Neural progenitor cell (in vitro differentiated cells): ENCODE data around the gene CD300A. TPM values are rescaled to one million over a fixed set of nuclear protein-coding genes. Genes with fewer than 3 reads are reported as not detected.
A peak's percentile ranks its signal among the peaks of the same experiment; 100 is the strongest.

ENCODE experiments used
- DNase-seq: peaks from one replicate; pipeline ENCODE4 v3.0.0-alpha.2; 2016; ENCODE audit warnings: low spot score
- H2AFZ ChIP-seq: fragments of 200-600 bp; sonication (generic); replicated peaks from 2 replicates; pipeline ENCODE4 v1.6.1; 2016; ENCODE audit warnings: antibody characterized with exemption
- H3F3A ChIP-seq: fragments of 200-600 bp; sonication (generic); 2 replicates; pipeline ENCODE4 v1.6.1; 2016; ENCODE audit warnings: antibody characterized with exemption, low read depth
- H3K27ac ChIP-seq: fragments of 200-600 bp; sonication (generic); 2 replicates; pipeline ENCODE4 v1.5.1; 2016; ENCODE audit warnings: mild to moderate bottlenecking
- H3K27me3 ChIP-seq: fragments of 200-600 bp; sonication (generic); 2 replicates; pipeline ENCODE4 v1.6.1; 2016; ENCODE audit warnings: mild to moderate bottlenecking, moderate library complexity
- H3K36me3 ChIP-seq: fragments of 200-600 bp; sonication (generic); 2 replicates; pipeline ENCODE4 v1.5.1; 2016
- H3K4me1 ChIP-seq: fragments of 200-600 bp; sonication (generic); 2 replicates; pipeline ENCODE4 v1.6.1; 2016; ENCODE audit warnings: mixed run types
- H3K4me2 ChIP-seq: fragments of 200-600 bp; sonication (generic); 2 replicates; pipeline ENCODE4 v1.6.1; 2016
- H3K4me3 ChIP-seq: fragments of 200-600 bp; sonication (generic); 2 replicates; pipeline ENCODE4 v1.5.1; 2016
- H3K79me2 ChIP-seq: fragments of 200-600 bp; sonication (generic); 2 replicates; pipeline ENCODE4 v1.6.1; 2016; ENCODE audit warnings: low read depth
- H3K9ac ChIP-seq: fragments of 200-600 bp; sonication (generic); 2 replicates; pipeline ENCODE4 v1.6.1; 2016
- H3K9me3 ChIP-seq: fragments of 200-600 bp; sonication (generic); 2 replicates; pipeline ENCODE4 v1.5.1; 2016; ENCODE audit warnings: low read depth
- H4K20me1 ChIP-seq: fragments of 200-600 bp; sonication (generic); 2 replicates; pipeline ENCODE4 v1.6.1; 2016; ENCODE audit warnings: low read depth
- H3K27ac Mint-ChIP-seq: 3 replicates; pipeline ENCODE4 v1.8.0; 2021; ENCODE audit warnings: mixed read lengths
- H3K27me3 Mint-ChIP-seq: 2 replicates; pipeline ENCODE4 v1.8.0; 2022; ENCODE audit warnings: low read depth, mild to moderate bottlenecking, inconsistent platforms, moderate library complexity, mixed read lengths; ENCODE audit not compliant: insufficient read depth
- H3K36me3 Mint-ChIP-seq: 3 replicates; pipeline ENCODE4 v1.8.0; 2021; ENCODE audit warnings: mixed read lengths
- H3K4me1 Mint-ChIP-seq: 3 replicates; pipeline ENCODE4 v1.8.0; 2021; ENCODE audit warnings: mixed read lengths
- H3K4me3 Mint-ChIP-seq: 3 replicates; pipeline ENCODE4 v1.8.0; 2021; ENCODE audit warnings: mild to moderate bottlenecking, moderate library complexity, mixed read lengths
- H3K9me3 Mint-ChIP-seq: 3 replicates; pipeline ENCODE4 v1.8.0; 2020; ENCODE audit warnings: mixed read lengths
- CTCF ChIP-seq: fragments of 200-600 bp; sonication (generic); IDR thresholded peaks from 2 replicates; pipeline ENCODE4 v1.5.1; 2017; ENCODE audit warnings: antibody characterized with exemption, mild to moderate bottlenecking
- EZH2 ChIP-seq: fragments of 200-600 bp; sonication (generic); IDR thresholded peaks from 2 replicates; pipeline ENCODE4 v1.6.1; 2017; ENCODE audit warnings: antibody characterized with exemption, mild to moderate bottlenecking, moderate library complexity
- EZH2phosphoT487 ChIP-seq: fragments of 200-600 bp; sonication (generic); IDR thresholded peaks from 2 replicates; pipeline ENCODE4 v1.6.1; 2017; ENCODE audit warnings: antibody characterized with exemption
- total RNA-seq: library from RNA; depleted of rRNA; stranded (reverse); fragments of >200 nt; gene quantifications from 2 replicates; pipeline ENCODE4 v1.2.3, GENCODE V29; 2015; ENCODE audit warnings: low replicate concordance

Gene CD300A
- total RNA-seq, 1 donor from 2014 or later, result not detected

DNA sequence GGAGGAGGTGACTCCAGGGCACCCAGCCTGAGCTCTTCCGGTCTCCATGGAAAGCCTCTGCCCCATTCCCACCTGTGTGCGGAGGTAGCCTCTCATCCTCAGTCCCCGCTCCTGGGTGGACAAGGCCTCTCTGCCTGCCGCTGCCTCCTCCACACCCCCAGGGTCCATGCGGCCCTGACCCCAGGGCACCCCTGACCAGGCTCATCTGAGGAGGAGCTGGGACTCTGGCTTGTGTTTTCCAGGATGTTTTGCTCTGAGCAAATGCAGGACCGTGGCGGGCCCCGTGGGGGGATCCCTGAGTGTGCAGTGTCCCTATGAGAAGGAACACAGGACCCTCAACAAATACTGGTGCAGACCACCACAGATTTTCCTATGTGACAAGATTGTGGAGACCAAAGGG, 6.9 kb downstream of the CD300A start:
- Histone ChIP-seq H3K27me3 (no peaks in the 10 kb centered on the region), H3K4me2 (no peak overlapping the region), H3K79me2 (no peaks in the 10 kb centered on the region), H2AFZ (no peak overlapping the region), H3K36me3 (no peaks in the 10 kb centered on the region), H3K9me3 (no peaks in the 10 kb centered on the region), H3K4me3 (no peak overlapping the region), H3F3A (no peaks in the 10 kb centered on the region), H4K20me1 (no peaks in the 10 kb centered on the region), H3K4me1 (no peaks in the 10 kb centered on the region), H3K27ac (no peak overlapping the region), H3K9ac (no peak overlapping the region)
- TF ChIP-seq CTCF, result no peak
- Mint-ChIP-seq H3K27ac (peak overlapping the region; percentile 66), H3K36me3 (no peaks in the 10 kb centered on the region), H3K4me3 (no peak overlapping the region), H3K4me1 (peaks cover 4% of the 10 kb centered on the region), H3K27me3 (peaks cover 19% of the 10 kb centered on the region), H3K9me3 (peaks cover 9% of the 10 kb centered on the region)
- no peak for DNase-seq

- Histone ChIP-seq H3F3A (no peaks in the 10 kb centered on the region), H3K4me3 (no peak overlapping the region), H3K36me3 (no peaks in the 10 kb centered on the region), H4K20me1 (no peaks in the 10 kb centered on the region), H3K79me2 (no peaks in the 10 kb centered on the region), H3K27ac (no peak overlapping the region), H3K9me3 (no peaks in the 10 kb centered on the region), H3K9ac (no peak overlapping the region), H3K4me1 (no peaks in the 10 kb centered on the region), H3K27me3 (no peaks in the 10 kb centered on the region), H3K4me2 (no peak overlapping the region), H2AFZ (no peak overlapping the region)
- Mint-ChIP-seq H3K9me3 (peaks cover 9% of the 10 kb centered on the region), H3K36me3 (no peaks in the 10 kb centered on the region), H3K4me3 (no peak overlapping the region), H3K27ac (peak overlapping the region; percentile 17), H3K4me1 (peaks cover 4% of the 10 kb centered on the region), H3K27me3 (peaks cover 23% of the 10 kb centered on the region)
- no peak for DNase-seq
- TF ChIP-seq EZH2phosphoT487, result no peak
Observed at GRCh38 chr17:74474043-74474792, 7.8 kb downstream of the CD300A start.

DNA sequence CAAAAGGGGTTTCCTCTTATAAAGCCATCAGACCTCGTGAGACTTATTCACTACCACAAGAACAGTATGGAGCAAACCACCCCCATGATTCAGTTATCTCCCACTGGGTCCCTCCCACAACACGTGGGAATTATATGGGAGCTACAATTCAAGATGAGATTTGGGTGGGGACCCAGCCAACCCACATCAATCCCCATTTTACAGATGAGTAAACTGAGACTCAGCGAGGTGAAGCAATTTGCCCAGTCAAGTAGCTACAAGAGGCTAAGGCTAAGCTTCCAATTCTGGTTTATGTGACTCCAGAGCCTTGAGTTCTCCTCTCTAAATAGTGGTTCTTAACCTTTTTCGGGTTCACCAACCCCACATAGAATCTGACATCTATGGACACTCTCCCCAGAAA, 8.8 kb downstream of the CD300A start:
- H3F3A ChIP-seq, result no peaks in the 10 kb centered on the region
- Mint-ChIP-seq H3K36me3 (no peaks in the 10 kb centered on the region), H3K27me3 (peaks cover 31% of the 10 kb centered on the region), H3K9me3 (peaks cover 9% of the 10 kb centered on the region), H3K4me1 (peaks cover 4% of the 10 kb centered on the region), H3K4me3 (no peak overlapping the region), H3K27ac (no peak overlapping the region)
- H2AFZ ChIP-seq, result no peak overlapping the region
- DNase-seq, result no peak
- H3K79me2 ChIP-seq, result no peaks in the 10 kb centered on the region
- H3K9ac ChIP-seq, result no peak overlapping the region
- H3K4me1 ChIP-seq, result no peaks in the 10 kb centered on the region
- no peak overlapping the region for H3K27ac ChIP-seq
- no peak overlapping the region for H3K4me3 ChIP-seq
- H4K20me1 ChIP-seq, result no peaks in the 10 kb centered on the region
- H3K27me3 ChIP-seq, result no peaks in the 10 kb centered on the region
- TF ChIP-seq EZH2, result no peak
- TF ChIP-seq CTCF, result no peak
- no peak for TF ChIP-seq EZH2phosphoT487
- H3K9me3 ChIP-seq, result no peaks in the 10 kb centered on the region
- H3K36me3 ChIP-seq, result no peaks in the 10 kb centered on the region
- no peak overlapping the region for H3K4me2 ChIP-seq

DNA sequence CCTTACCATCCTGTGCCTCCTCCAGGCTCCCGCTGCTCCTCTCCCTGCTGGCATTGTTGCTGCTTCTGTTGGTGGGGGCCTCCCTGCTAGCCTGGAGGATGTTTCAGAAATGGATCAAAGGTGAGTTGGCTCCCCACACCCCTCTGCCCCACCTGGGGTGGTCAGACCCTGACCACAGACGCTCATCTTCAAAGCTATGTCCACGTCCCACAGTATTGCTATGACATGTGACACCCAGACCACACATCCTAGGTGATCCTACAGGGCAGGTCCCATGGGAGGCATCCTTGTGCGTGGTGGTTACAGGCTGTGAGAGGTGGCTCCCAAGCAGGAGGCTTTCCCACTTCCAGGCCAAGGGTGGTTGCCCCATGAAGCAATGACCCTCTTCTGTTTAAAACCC, 11.0 kb downstream of the CD300A start:
- peaks cover 9% of the 10 kb centered on the region for H3K9me3 Mint-ChIP-seq
- Histone ChIP-seq H3K4me1 (no peaks in the 10 kb centered on the region), H3F3A (no peaks in the 10 kb centered on the region), H3K36me3 (no peaks in the 10 kb centered on the region), H2AFZ (no peak overlapping the region), H3K4me3 (no peak overlapping the region), H3K27ac (no peak overlapping the region), H3K4me2 (no peak overlapping the region), H3K9me3 (no peaks in the 10 kb centered on the region), H4K20me1 (no peaks in the 10 kb centered on the region), H3K9ac (no peak overlapping the region), H3K27me3 (no peaks in the 10 kb centered on the region), H3K79me2 (no peaks in the 10 kb centered on the region)
- peaks cover 39% of the 10 kb centered on the region for H3K27me3 Mint-ChIP-seq
- TF ChIP-seq EZH2phosphoT487 (no peak), CTCF (no peak), EZH2 (no peak)
- no peak overlapping the region for H3K4me3 Mint-ChIP-seq
- H3K36me3 Mint-ChIP-seq, result no peaks in the 10 kb centered on the region
- no peak overlapping the region for H3K27ac Mint-ChIP-seq
- peaks cover 4% of the 10 kb centered on the region for H3K4me1 Mint-ChIP-seq
- DNase-seq, result no peak
